Measurements from ENCODE around the gene TOR1B.

Gene TOR1B

DNA sequence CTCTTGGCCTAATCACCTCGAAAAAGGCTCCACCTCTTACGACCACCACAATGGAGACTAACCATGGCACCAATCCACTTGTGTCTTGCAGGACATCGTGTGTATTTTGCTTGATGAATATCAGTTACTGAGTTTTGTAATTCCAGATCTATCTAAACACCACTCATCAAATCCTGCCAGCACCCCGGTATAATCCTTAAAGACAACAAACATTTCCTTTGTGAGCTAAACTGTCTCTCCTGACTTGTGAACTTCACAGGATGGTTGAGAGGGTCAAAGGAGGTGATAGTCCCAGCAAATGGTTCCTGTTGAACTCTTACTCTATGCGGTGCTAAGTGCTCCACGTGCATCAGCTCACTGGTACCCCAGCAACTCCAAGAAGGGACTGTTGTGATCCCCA lies 4.0 kb upstream of the TOR1B start (continued):
- no peak for TF ChIP-seq ZNF24 (tag by site-specific recombination; IDR thresholded peaks at IDR 0.05)
- no peak for TF ChIP-seq ZNF549 (tag by site-specific recombination; IDR thresholded peaks at IDR 0.05)
- TF ChIP-seq ZBTB20 (tag by site-specific recombination; IDR thresholded peaks at IDR 0.05), result no peak
- TF ChIP-seq ZIC2 (tag by site-specific recombination; IDR thresholded peaks at IDR 0.05), result no peak
- TF ChIP-seq ZNF777 (tag by site-specific recombination; IDR thresholded peaks at IDR 0.05; ENCODE audit: borderline replicate concordance), result no peak

DNA sequence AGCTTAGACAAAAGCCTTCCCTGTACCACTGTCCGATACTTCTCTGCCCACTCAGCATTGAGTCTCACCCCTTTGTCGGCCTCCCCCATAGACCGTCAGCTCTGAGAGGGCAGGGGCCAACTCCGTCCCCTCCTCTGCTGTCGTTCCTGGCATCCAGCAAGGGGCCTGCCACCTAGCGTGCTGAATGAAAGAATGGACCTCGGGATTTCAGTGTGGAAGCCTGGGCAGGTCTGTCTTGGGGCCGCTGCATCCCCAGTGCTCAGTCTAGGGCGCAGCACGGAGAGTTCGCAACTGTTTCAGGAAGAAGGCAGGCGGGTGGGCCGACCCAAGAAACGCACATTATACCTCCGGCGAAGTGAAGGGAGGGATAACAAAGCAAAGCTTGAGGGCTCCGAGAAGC lies 1.5 kb upstream of the TOR1B start:
- Histone ChIP-seq H3K27ac (ENCODE audit: extremely low read depth, low read depth, low read length) (no peak overlapping the region), H3K4me1 (ENCODE audit: control insufficient read depth, insufficient read depth, low read length) (no peaks in the 10 kb centered on the region), H3K36me3 (ENCODE audit: control insufficient read depth in 2 of 2, insufficient read depth in 1 of 2, low read length in 2 of 2) (peaks cover 5 to 19% of the 10 kb centered on the region in 2 experiments; a peak in 2 of 3 replicates), H3K9me3 (ENCODE audit: control insufficient read depth, insufficient read depth, low read depth, low read length) (no peaks in the 10 kb centered on the region), H3K4me3 (ENCODE audit: low read depth, low read length) (no peak overlapping the region)
- POLR2A ChIA-PET, result interaction anchor here (0.6 to 1.0 kb wide), 3 partner anchors 34 to 1916 kb away, joined by 3 to 7 read pairs (median 3); partner anchors contain the start of genes NTMT1 and USP20
- TF ChIP-seq ZNF221 (tag by site-specific recombination; IDR thresholded peaks at IDR 0.05; ENCODE audit: borderline replicate concordance) (no peak), ZNF23 (tag by site-specific recombination; IDR thresholded peaks at IDR 0.05; ENCODE audit: borderline replicate concordance) (no peak), ZNF394 (tag by site-specific recombination; IDR thresholded peaks at IDR 0.05; ENCODE audit: borderline replicate concordance) (no peak), OVOL3 (tag by site-specific recombination; IDR thresholded peaks at IDR 0.05) (no peak), KLF9 (tag by site-specific recombination; IDR thresholded peaks at IDR 0.05; ENCODE audit: low read depth) (no peak), YY1 (tag by site-specific recombination; IDR thresholded peaks at IDR 0.05) (no peak), ZNF366 (tag by site-specific recombination; conservative IDR thresholded peaks at IDR 0.05) (no peak), ZNF555 (tag by site-specific recombination; conservative IDR thresholded peaks at IDR 0.05) (no peak), ZNF626 (tag by site-specific recombination; IDR thresholded peaks at IDR 0.05) (no peak), GFI1B (tag by site-specific recombination; IDR thresholded peaks at IDR 0.05) (no peak), SP3 (tag by site-specific recombination; IDR thresholded peaks at IDR 0.05) (no peak), HOXA7 (CRISPR knock-in tag; IDR thresholded peaks at IDR 0.05; ENCODE audit: borderline replicate concordance) (no peak)
- TF ChIP-seq, protein P1, sequence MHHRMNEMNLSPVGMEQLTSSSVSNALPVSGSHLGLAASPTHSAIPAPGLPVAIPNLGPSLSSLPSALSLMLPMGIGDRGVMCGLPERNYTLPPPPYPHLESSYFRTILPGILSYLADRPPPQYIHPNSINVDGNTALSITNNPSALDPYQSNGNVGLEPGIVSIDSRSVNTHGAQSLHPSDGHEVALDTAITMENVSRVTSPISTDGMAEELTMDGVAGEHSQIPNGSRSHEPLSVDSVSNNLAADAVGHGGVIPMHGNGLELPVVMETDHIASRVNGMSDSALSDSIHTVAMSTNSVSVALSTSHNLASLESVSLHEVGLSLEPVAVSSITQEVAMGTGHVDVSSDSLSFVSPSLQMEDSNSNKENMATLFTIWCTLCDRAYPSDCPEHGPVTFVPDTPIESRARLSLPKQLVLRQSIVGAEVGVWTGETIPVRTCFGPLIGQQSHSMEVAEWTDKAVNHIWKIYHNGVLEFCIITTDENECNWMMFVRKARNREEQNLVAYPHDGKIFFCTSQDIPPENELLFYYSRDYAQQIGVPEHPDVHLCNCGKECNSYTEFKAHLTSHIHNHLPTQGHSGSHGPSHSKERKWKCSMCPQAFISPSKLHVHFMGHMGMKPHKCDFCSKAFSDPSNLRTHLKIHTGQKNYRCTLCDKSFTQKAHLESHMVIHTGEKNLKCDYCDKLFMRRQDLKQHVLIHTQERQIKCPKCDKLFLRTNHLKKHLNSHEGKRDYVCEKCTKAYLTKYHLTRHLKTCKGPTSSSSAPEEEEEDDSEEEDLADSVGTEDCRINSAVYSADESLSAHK (tag by site-specific recombination; IDR thresholded peaks at IDR 0.05), result no peak
- TF ChIP-seq, protein P2, sequence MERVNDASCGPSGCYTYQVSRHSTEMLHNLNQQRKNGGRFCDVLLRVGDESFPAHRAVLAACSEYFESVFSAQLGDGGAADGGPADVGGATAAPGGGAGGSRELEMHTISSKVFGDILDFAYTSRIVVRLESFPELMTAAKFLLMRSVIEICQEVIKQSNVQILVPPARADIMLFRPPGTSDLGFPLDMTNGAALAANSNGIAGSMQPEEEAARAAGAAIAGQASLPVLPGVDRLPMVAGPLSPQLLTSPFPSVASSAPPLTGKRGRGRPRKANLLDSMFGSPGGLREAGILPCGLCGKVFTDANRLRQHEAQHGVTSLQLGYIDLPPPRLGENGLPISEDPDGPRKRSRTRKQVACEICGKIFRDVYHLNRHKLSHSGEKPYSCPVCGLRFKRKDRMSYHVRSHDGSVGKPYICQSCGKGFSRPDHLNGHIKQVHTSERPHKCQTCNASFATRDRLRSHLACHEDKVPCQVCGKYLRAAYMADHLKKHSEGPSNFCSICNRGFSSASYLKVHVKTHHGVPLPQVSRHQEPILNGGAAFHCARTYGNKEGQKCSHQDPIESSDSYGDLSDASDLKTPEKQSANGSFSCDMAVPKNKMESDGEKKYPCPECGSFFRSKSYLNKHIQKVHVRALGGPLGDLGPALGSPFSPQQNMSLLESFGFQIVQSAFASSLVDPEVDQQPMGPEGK (tag by site-specific recombination; IDR thresholded peaks at IDR 0.05), result no peak
- TF ChIP-seq, protein P3, sequence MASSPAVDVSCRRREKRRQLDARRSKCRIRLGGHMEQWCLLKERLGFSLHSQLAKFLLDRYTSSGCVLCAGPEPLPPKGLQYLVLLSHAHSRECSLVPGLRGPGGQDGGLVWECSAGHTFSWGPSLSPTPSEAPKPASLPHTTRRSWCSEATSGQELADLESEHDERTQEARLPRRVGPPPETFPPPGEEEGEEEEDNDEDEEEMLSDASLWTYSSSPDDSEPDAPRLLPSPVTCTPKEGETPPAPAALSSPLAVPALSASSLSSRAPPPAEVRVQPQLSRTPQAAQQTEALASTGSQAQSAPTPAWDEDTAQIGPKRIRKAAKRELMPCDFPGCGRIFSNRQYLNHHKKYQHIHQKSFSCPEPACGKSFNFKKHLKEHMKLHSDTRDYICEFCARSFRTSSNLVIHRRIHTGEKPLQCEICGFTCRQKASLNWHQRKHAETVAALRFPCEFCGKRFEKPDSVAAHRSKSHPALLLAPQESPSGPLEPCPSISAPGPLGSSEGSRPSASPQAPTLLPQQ (tag by site-specific recombination; IDR thresholded peaks at IDR 0.05), result no peak
- CTCF ChIA-PET, result interaction anchor here (1.0 to 2.9 kb wide), 2 partner anchors 11 to 700 kb away, joined by 3 to 12 read pairs; no protein-coding TSS in a partner anchor
